NCI-H2029 (cell line): ENCODE data around the gene PDLIM7.

ENCODE experiments used
- DNase-seq: peaks from one replicate; lab custom pipeline; 2025; lab: John Stamatoyannopoulos, UW

Gene PDLIM7

GRCh38 chr5:177456976-177457851, 40.2 kb downstream of the PDLIM7 start:
- DNase-seq, result peak; percentile 97

GRCh38 chr5:177456591-177456964, 40.8 kb downstream of the PDLIM7 start:
- DNase-seq, result no peak

GRCh38 chr5:177455661-177456590, 41.5 kb downstream of the PDLIM7 start:
- peak; percentile 82 for DNase-seq

GRCh38 chr5:177455036-177455660, 42.3 kb downstream of the PDLIM7 start:
- DNase-seq, result peak; percentile 88

GRCh38 chr5:177454397-177455035, 42.9 kb downstream of the PDLIM7 start:
- DNase-seq, result peak; percentile 75

GRCh38 chr5:177453852-177454396, 43.5 kb downstream of the PDLIM7 start:
- DNase-seq, result no peak

GRCh38 chr5:177452688-177453638, 44.4 kb downstream of the PDLIM7 start:
- DNase-seq, result no peak

GRCh38 chr5:177450667-177451424, 46.6 kb downstream of the PDLIM7 start:
- no peak for DNase-seq

GRCh38 chr5:177449140-177450061, 48.0 kb downstream of the PDLIM7 start:
- DNase-seq, result no peak

GRCh38 chr5:177448244-177448950, 49.0 kb downstream of the PDLIM7 start:
- no peak for DNase-seq

GRCh38 chr5:177447611-177448243, 49.7 kb downstream of the PDLIM7 start:
- peak; percentile 39 for DNase-seq

- DNase-seq, result peak; percentile 52
Observed at GRCh38 chr5:177447066-177447610, 50.3 kb downstream of the PDLIM7 start.

- DNase-seq, result peak; percentile 34
Observed at GRCh38 chr5:177446200-177447065, 51.0 kb downstream of the PDLIM7 start, which contains the start of gene PRR7. Gene PRR7 (plus strand): TSS chr5:177446814. CDS start chr5:177455068, 8,254 bp downstream.

GRCh38 chr5:177445917-177446199, 51.5 kb downstream of the PDLIM7 start:
- DNase-seq, result no peak

- no peak for DNase-seq
Observed at GRCh38 chr5:177445052-177445916, 52.1 kb downstream of the PDLIM7 start.
